Astrocyte (in vitro differentiated cells and primary cell): Measurements from ENCODE around the gene GLIPR2. TPM values are rescaled to one million over a fixed set of nuclear protein-coding genes. Genes with fewer than 3 reads are reported as not detected.
A peak's percentile ranks its signal among the peaks of the same experiment; 100 is the strongest.

Source experiments
- DNase-seq: peaks from one replicate; pipeline ENCODE4 v3.0.0-alpha.2; 2010; ENCODE audit warnings: low read depth
- FAIRE-seq: peaks from 2 replicates; lab custom pipeline; 2011; peaks lifted over from hg19 to GRCh38; lab: Jason Lieb, UNC
- H2AFZ ChIP-seq: 2 replicates; pipeline ENCODE4 v1.6.0; 2012; ENCODE audit warnings: low read depth, low read length, inconsistent platforms
- H3K27ac ChIP-seq: 2 replicates; pipeline ENCODE4 v1.5.1; 2011; ENCODE audit warnings: low read depth, low read length, inconsistent platforms
- H3K27me3 ChIP-seq: 2 replicates; pipeline ENCODE4 v1.6.0; 2011; ENCODE audit warnings: low read length, inconsistent platforms; ENCODE audit not compliant: insufficient read depth
- H3K36me3 ChIP-seq: 2 replicates; pipeline ENCODE4 v1.5.1; 2011; ENCODE audit warnings: low read length, inconsistent platforms; ENCODE audit not compliant: insufficient read depth
- H3K4me1 ChIP-seq: 2 replicates; pipeline ENCODE4 v1.5.1; 2011; ENCODE audit warnings: low read length, inconsistent platforms; ENCODE audit not compliant: insufficient read depth
- H3K4me2 ChIP-seq: 2 replicates; pipeline ENCODE4 v1.6.0; 2012; ENCODE audit warnings: low read length, inconsistent platforms
- H3K4me3 ChIP-seq: 2 replicates; pipeline ENCODE4 v1.5.1; 2011; ENCODE audit warnings: low read depth, mild to moderate bottlenecking, low read length, inconsistent platforms; ENCODE audit not compliant: insufficient read depth
- H3K79me2 ChIP-seq: 2 replicates; pipeline ENCODE4 v1.6.0; 2012; ENCODE audit warnings: mild to moderate bottlenecking, low read length, inconsistent platforms; ENCODE audit not compliant: insufficient read depth
- H3K9ac ChIP-seq: 2 replicates; pipeline ENCODE4 v1.6.0; 2012; ENCODE audit warnings: mild to moderate bottlenecking, low read length, inconsistent platforms
- H3K9me3 ChIP-seq: 2 replicates; pipeline ENCODE4 v1.5.1; 2012; ENCODE audit warnings: low read depth, mild to moderate bottlenecking, low read length, inconsistent platforms; ENCODE audit not compliant: insufficient read depth
- H4K20me1 ChIP-seq: 2 replicates; pipeline ENCODE4 v1.6.0; 2012; ENCODE audit warnings: low read length, inconsistent platforms; ENCODE audit not compliant: insufficient read depth
- H3K27ac Mint-ChIP-seq: one replicate; pipeline ENCODE4 v1.8.0; 2021; ENCODE audit warnings: mild to moderate bottlenecking, mixed read lengths; ENCODE audit not compliant: unreplicated experiment
- H3K27me3 Mint-ChIP-seq: one replicate; pipeline ENCODE4 v1.8.0; 2021; ENCODE audit warnings: low read depth, mixed read lengths; ENCODE audit not compliant: unreplicated experiment
- H3K36me3 Mint-ChIP-seq: one replicate; pipeline ENCODE4 v1.8.0; 2021; ENCODE audit warnings: low read depth, mixed read lengths; ENCODE audit not compliant: unreplicated experiment
- H3K4me1 Mint-ChIP-seq: one replicate; pipeline ENCODE4 v1.8.0; 2021; ENCODE audit warnings: low read depth, mixed read lengths; ENCODE audit not compliant: unreplicated experiment
- H3K4me3 Mint-ChIP-seq: one replicate; pipeline ENCODE4 v1.8.0; 2021; ENCODE audit warnings: mild to moderate bottlenecking, moderate library complexity, mixed read lengths; ENCODE audit not compliant: unreplicated experiment
- H3K9me3 Mint-ChIP-seq: one replicate; pipeline ENCODE4 v1.8.0; 2021; ENCODE audit warnings: mild to moderate bottlenecking, mixed read lengths; ENCODE audit not compliant: unreplicated experiment
- CTCF ChIP-seq: IDR thresholded peaks from 2 replicates; pipeline ENCODE4 v1.5.1; 2011; ENCODE audit warnings: low read depth, mild to moderate bottlenecking, inconsistent platforms, low read length, moderate library complexity; ENCODE audit not compliant: insufficient read depth
- EZH2 ChIP-seq: IDR thresholded peaks from 2 replicates; pipeline ENCODE4 v1.6.1; 2012; ENCODE audit warnings: mild to moderate bottlenecking, low read length, inconsistent platforms; ENCODE audit not compliant: insufficient read depth
- total RNA-seq: library from RNA; stranded (reverse); gene quantifications from 2 replicates; pipeline ENCODE4 v1.2.1, GENCODE V29; 2021

GLIPR2 gene
- total RNA-seq, 1 donor from 2014 or later: 150 TPM

DNA sequence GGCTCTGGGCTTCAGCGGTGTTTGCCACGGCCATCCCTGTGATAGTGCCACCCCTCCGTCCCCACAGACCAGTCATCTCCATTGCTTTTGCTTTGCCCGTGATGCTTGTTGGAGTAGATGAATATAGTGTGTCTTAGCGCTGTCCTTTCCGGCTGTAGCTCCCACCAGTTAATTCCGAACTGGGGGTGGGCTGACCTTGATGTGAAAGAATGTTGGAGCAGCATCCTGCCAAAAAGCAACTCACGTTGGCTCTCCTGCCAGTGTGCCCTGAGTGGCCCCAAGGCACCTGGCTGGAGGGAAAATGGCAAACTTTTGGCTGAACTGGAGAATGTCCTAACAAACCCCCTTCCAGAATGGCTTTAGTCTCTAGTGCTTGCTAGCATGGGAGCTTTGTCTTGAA is 74.2 kb downstream of the GLIPR2 start:
- Histone ChIP-seq H3K9me3 (no peaks in the 10 kb centered on the region), H3K79me2 (peaks cover 73% of the 10 kb centered on the region), H3K4me3 (no peak overlapping the region), H4K20me1 (peaks cover 84% of the 10 kb centered on the region), H3K36me3 (peaks cover 46% of the 10 kb centered on the region), H3K4me1 (peaks cover 28% of the 10 kb centered on the region), H3K9ac (no peak overlapping the region), H2AFZ (no peak overlapping the region), H3K27me3 (no peaks in the 10 kb centered on the region), H3K27ac (no peak overlapping the region), H3K4me2 (no peak overlapping the region)
- peak overlapping the region; percentile 47 for H3K27ac Mint-ChIP-seq
- H3K4me1 Mint-ChIP-seq: peaks cover 67% of the 10 kb centered on the region
- no peak for FAIRE-seq
- peaks cover 32% of the 10 kb centered on the region for H3K36me3 Mint-ChIP-seq
- TF ChIP-seq CTCF: no peak
- no peak for TF ChIP-seq EZH2
- H3K27me3 Mint-ChIP-seq: no peaks in the 10 kb centered on the region
- DNase-seq: no peak
- peak overlapping the region; percentile 57 for H3K4me3 Mint-ChIP-seq
- peaks cover 1% of the 10 kb centered on the region for H3K9me3 Mint-ChIP-seq

- DNase-seq (no peak), FAIRE-seq (no peak)
- Histone ChIP-seq H3K27me3 (no peaks in the 10 kb centered on the region), H2AFZ (no peak overlapping the region), H3K9me3 (no peaks in the 10 kb centered on the region), H3K79me2 (peaks cover 74% of the 10 kb centered on the region), H3K9ac (no peak overlapping the region), H3K36me3 (peaks cover 45% of the 10 kb centered on the region), H3K4me1 (peaks cover 23% of the 10 kb centered on the region), H3K4me3 (no peak overlapping the region), H4K20me1 (peaks cover 83% of the 10 kb centered on the region), H3K4me2 (no peak overlapping the region), H3K27ac (no peak overlapping the region)
- H3K27ac Mint-ChIP-seq: no peak overlapping the region
- H3K27me3 Mint-ChIP-seq: no peaks in the 10 kb centered on the region
- H3K9me3 Mint-ChIP-seq: no peaks in the 10 kb centered on the region
- TF ChIP-seq EZH2: no peak
- no peak for TF ChIP-seq CTCF
- H3K4me1 Mint-ChIP-seq: peaks cover 68% of the 10 kb centered on the region
- H3K4me3 Mint-ChIP-seq: no peak overlapping the region
- peaks cover 32% of the 10 kb centered on the region for H3K36me3 Mint-ChIP-seq
These were observed 75.0 kb downstream of the GLIPR2 start for GRCh38 chr9:36211510-36211909.

GRCh38 chr9:36213387-36213786 is 76.9 kb downstream of the GLIPR2 start:
- no peak for TF ChIP-seq CTCF
- TF ChIP-seq EZH2: no peak
- H3K4me3 Mint-ChIP-seq: no peak overlapping the region
- no peak overlapping the region for H2AFZ ChIP-seq
- peaks cover 66% of the 10 kb centered on the region for H3K79me2 ChIP-seq
- no peaks in the 10 kb centered on the region for H3K27me3 ChIP-seq
- peaks cover 80% of the 10 kb centered on the region for H4K20me1 ChIP-seq
- no peaks in the 10 kb centered on the region for H3K9me3 ChIP-seq
- H3K36me3 ChIP-seq: peaks cover 48% of the 10 kb centered on the region
- FAIRE-seq (no peak), DNase-seq (no peak)
- no peaks in the 10 kb centered on the region for H3K9me3 Mint-ChIP-seq
- peaks cover 4% of the 10 kb centered on the region for H3K4me1 ChIP-seq
- H3K27ac Mint-ChIP-seq: no peak overlapping the region
- no peak overlapping the region for H3K27ac ChIP-seq
- H3K36me3 Mint-ChIP-seq: peaks cover 27% of the 10 kb centered on the region
- no peak overlapping the region for H3K4me3 ChIP-seq
- no peak overlapping the region for H3K9ac ChIP-seq
- peaks cover 49% of the 10 kb centered on the region for H3K4me1 Mint-ChIP-seq
- H3K27me3 Mint-ChIP-seq: no peaks in the 10 kb centered on the region
- no peak overlapping the region for H3K4me2 ChIP-seq
